Prostate gland (tissue), 2 donors: ENCODE results near the gene MGLL.

Source experiments
- CTCF ChIP-seq, 4 experiments: fragments of 200-600 bp in 2 of 4; fragments of 450-650 bp in 2 of 4; sonication (generic) in 2 of 4; IDR thresholded peaks; 1 replicate in 3 of 4; 2 replicates in 1 of 4; pipeline ENCODE4 v1.5.1; 2016 to 2019; ENCODE audit warnings: antibody characterized with exemption in 4 of 4, mild to moderate bottlenecking in 2 of 4, moderate library complexity in 2 of 4
- POLR2A ChIP-seq: fragments of 450-650 bp; IDR thresholded peaks from one replicate; pipeline ENCODE4 v1.6.1; 2016; ENCODE audit warnings: antibody characterized with exemption, mild to moderate bottlenecking
- POLR2AphosphoS5 ChIP-seq: sonication (generic); formaldehyde crosslinking; IDR thresholded peaks from one replicate; pipeline ENCODE4 v1.6.1; 2017; ENCODE audit warnings: antibody characterized with exemption

GRCh38 chr3:127787071-127787490 is 35.2 kb downstream of the MGLL start:
- TF ChIP-seq CTCF (IDR thresholded peaks at IDR 0.05) = no peak
- TF ChIP-seq POLR2AphosphoS5 = peak; percentile 48
- TF ChIP-seq POLR2A = no peak
